GM18861 (cell line): ENCODE measurements around the gene POU2AF1.
"Not testable (repeated sequence)": the region's sequence is repeated elsewhere in the genome, so short reads cannot be mapped to it uniquely, and the experiment has no call there.

Experiments used
- ATAC-seq: cut with Tn5 transposase; IDR thresholded peaks from one replicate; pipeline ENCODE4 v1.9.1; 2021; ENCODE audit not compliant: unreplicated experiment

The POU2AF1 gene

GRCh38 chr11:111409915-111410314, 30.8 kb upstream of the POU2AF1 start:
- peak; percentile 60 for ATAC-seq

GRCh38 chr11:111408789-111409727, 30.0 kb upstream of the POU2AF1 start:
- peak; percentile 28 for ATAC-seq

GRCh38 chr11:111407652-111408051, 28.6 kb upstream of the POU2AF1 start:
- no peak for ATAC-seq

GRCh38 chr11:111406589-111406988, 27.5 kb upstream of the POU2AF1 start:
- ATAC-seq = no peak

- no peak for ATAC-seq
These were observed 27.0 kb upstream of the POU2AF1 start for GRCh38 chr11:111406091-111406490.

GRCh38 chr11:111405551-111405950, 26.5 kb upstream of the POU2AF1 start:
- no peak for ATAC-seq

- no peak for ATAC-seq
These were observed 24.1 kb upstream of the POU2AF1 start for GRCh38 chr11:111403051-111403726.

- ATAC-seq = no peak
These were observed 23.3 kb upstream of the POU2AF1 start for GRCh38 chr11:111402411-111402810.

GRCh38 chr11:111401957-111402356, 22.9 kb upstream of the POU2AF1 start:
- not testable (repeated sequence) for ATAC-seq

- ATAC-seq = peak; percentile 50
These were observed 21.5 kb upstream of the POU2AF1 start for GRCh38 chr11:111400595-111400994.

GRCh38 chr11:111399187-111400031, 20.3 kb upstream of the POU2AF1 start:
- no peak for ATAC-seq

GRCh38 chr11:111397034-111397433, 18.0 kb upstream of the POU2AF1 start:
- no peak for ATAC-seq

- no peak for ATAC-seq
These were observed 16.7 kb upstream of the POU2AF1 start for GRCh38 chr11:111395749-111396148.

GRCh38 chr11:111395081-111395480, 16.0 kb upstream of the POU2AF1 start:
- no peak for ATAC-seq

- ATAC-seq = not testable (repeated sequence)
These were observed 15.1 kb upstream of the POU2AF1 start for GRCh38 chr11:111394147-111394546.

- ATAC-seq = no peak
These were observed 14.5 kb upstream of the POU2AF1 start for GRCh38 chr11:111393585-111393984.

GRCh38 chr11:111393096-111393495, 14.0 kb upstream of the POU2AF1 start:
- ATAC-seq = no peak

GRCh38 chr11:111392552-111392951, 13.5 kb upstream of the POU2AF1 start:
- ATAC-seq = no peak

GRCh38 chr11:111391328-111392124, 12.5 kb upstream of the POU2AF1 start:
- ATAC-seq = no peak

GRCh38 chr11:111388842-111389241, 9.8 kb upstream of the POU2AF1 start:
- no peak for ATAC-seq
